ENCODE measurements around the gene LITAF.

LITAF gene

DNA sequence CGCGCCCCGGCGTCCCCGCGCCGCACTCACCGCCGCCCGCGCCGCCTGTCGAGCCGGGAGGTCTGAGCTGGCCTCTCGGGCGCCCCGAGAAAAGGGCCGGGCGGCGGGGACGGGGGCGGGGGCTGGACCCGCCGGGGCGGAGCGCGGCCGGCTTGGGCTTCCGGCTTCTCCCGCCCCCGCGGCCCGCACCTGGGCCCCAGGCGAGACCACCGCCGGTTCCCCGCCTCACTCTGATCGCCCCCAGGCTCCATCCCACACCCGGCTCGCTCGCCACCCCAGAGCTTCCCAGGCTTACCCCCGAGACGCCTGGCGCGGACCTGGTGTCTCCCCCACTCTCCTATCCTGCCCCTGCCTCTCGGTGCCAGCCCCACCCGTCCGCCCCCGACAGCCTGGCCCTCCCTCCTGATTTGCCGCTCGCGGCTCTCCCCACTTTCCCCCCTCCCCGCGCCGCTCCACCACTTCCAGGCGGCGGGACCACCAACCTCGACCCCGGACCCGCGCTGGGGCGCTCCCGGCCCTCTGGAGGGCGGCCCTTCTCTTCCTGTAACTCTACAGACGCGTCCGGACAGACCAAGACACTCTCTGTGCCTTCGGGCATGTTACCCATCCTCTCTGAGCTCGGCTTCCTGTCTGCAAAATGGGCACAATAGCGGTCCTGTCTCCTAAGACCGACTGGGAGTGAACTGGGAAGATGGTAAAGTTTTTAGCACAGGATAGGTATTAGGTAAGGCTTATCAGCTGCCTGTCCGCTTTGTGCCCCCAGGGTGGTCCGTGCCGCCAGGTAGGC, at the start of gene LITAF:
LITAF (minus strand) TSS at position 64 of the 787 bp plus-strand sequence. CDS start 30,189 bp downstream, outside the sequence.
- DNase-seq, result no peak

DNA sequence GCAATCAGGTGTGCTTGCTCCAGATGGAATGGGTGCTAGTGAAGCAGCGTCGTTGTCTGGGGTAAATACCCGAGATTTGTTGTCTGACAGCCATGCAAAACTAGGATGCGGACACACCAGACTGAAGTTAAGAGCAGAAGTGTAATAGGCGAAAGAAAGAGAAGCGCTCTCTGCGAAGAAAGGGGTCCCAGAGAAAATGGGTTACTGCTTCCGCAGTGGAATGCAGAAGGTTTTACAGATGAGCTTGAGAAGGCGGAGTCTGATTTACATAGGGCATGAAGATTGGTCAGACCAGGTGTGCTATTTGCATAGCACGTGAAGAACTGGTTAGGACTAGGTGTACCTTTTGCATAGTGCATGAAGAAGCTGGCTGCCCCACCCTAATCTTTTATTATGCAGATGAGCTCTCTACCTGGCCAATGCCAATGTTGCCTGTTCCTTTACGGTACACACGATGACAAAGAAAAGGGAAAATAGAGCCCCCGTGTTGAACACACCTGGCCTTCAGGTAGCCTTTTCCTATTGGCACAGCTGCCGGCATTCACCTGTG, 49.5 kb upstream of the LITAF start:
- DNase-seq, result peak; percentile 53

DNA sequence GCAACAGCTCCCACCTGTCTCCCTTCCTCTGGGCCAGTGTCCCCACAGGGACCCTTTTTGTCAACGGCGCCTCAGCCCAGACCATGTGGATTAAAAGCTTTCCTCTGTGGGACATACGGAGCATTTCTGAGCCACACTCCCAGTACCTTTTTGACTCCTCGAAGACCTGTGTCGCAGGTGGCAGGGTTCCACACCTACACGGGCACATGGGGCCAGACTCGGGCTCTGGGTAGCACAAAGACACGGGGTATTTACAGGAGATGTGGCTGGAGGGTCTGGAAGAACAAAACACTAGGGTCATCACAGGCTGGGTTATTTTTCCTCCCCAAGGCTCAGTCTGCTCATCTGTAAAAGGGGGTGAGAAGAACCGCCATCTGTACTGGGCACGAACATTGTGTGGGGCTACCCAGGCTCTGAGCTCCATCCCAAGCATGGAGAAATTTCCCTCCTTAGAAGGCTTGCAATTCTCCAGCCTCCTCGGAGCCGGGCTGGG, 49.0 kb upstream of the LITAF start:
- no peak for DNase-seq

DNA sequence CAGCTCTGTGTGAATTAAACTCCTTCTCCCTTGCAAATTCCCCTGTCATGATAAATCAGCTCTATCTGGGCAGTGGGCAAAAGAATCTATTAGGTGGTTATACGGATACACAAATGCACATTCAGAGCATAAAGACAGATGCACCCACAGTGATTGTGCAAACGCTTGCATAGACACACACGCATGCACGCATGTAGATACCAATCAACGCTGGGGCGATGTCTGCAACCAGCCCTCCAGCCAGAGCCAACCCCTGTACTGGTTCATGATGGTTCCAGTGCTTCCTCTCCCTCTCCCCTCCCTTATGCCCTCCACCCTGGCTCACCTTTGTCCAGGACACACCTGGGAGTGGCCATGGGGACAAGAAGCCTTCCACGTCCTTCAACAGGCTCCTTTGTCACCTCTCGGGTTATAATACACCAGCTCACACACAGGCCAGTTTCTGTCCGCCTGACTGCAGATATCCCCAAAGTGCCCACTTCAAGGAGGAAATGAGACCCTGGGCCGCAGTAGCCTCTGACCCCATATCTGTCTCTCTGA, 48.5 kb upstream of the LITAF start:
- DNase-seq, result no peak

DNA sequence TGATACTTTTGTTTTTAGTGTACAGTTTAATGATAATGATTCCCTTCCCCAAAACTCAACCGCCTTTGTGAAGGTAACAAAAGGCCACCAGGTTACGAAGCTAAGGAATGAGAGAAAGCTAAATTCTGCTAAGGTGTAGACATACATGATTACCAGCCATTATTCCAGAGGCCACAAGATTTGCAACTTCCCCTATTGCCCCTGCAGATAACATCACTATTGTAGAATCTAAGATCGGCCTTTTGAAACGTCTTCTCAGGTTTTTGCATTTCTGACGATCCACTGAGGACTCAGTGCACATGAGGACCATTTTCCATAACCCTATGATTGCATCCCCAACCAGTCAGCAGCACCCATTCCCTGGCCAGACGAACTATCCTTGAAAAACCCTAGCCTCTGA, 47.6 kb upstream of the LITAF start:
- no peak for DNase-seq

DNA sequence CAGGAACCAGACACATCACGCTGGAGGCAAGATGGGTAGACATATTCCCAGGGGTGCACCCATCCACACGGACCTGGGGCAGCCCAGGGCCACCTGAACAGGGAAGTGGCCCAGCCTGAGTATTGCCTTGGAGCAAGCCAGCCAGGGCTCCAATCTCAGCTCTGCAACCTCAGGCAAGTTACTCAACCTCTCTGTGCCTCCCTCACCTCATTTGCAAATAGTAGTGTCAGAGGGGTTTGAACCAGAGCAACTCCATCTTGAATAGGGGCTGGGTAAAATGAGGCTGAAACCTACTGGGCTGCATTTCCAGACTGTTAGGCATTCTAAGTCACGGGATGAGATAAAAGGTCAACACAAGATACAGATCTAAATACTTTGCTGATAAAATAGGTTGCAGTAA, 46.4 kb upstream of the LITAF start:
- no peak for DNase-seq

DNA sequence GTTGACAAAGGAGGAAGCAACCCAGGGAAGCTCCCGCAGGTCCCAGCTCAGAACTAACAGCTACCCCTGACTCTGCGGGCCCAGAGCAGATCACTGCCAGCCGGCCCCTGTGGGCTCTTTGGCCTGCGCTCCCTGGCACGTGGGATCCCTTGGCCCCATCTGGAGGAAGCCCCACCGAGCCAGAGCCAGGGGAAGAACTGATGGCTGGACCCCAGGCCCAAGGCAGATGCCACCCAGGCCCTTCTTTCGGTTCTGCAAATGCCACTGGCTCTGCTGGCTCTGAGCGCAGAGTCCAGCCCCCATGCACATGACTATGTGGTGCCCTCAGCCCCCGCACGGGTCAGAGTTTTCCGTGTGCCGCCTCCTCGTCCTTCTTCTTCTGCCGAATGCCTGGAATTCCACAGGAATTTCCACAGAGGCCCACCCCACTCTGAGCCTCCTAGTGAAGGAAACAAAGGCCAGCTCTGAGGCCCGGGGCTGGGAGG, 45.8 kb upstream of the LITAF start:
- DNase-seq, result no peak

DNA sequence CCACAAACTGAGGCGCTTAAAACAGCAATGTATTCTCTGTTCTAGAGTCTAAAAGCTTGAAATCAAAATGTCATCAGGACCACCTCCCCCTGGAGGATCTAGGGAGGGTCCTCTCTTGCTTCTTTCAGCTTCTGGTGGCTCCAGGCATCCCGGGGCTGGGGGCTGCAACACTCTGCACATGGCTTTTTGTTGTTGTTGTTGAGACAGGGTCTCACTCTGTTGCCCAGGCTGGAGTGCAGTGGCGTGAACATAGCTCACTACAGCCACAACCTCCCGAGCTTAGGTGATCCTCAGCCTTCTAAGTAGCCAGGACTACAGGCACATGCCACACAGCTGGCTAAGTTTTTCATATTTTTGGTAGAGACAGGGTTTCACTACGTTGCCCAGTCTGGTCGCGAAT, 44.5 kb upstream of the LITAF start:
- no peak for DNase-seq

DNA sequence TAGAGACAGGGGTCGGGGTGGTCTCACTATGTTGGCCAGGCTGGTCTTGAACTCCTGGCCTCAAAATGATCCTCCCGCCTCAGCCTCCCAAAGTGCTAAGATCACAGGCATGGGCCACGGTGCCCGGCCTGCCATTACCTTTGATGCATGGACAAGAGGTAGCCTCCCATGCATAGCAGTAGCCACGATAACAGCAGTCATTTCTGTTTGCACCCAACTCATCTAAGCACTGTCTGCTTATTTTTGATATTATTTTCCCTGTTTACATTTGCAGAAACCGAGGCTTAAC, 44.0 kb upstream of the LITAF start:
- no peak for DNase-seq

DNA sequence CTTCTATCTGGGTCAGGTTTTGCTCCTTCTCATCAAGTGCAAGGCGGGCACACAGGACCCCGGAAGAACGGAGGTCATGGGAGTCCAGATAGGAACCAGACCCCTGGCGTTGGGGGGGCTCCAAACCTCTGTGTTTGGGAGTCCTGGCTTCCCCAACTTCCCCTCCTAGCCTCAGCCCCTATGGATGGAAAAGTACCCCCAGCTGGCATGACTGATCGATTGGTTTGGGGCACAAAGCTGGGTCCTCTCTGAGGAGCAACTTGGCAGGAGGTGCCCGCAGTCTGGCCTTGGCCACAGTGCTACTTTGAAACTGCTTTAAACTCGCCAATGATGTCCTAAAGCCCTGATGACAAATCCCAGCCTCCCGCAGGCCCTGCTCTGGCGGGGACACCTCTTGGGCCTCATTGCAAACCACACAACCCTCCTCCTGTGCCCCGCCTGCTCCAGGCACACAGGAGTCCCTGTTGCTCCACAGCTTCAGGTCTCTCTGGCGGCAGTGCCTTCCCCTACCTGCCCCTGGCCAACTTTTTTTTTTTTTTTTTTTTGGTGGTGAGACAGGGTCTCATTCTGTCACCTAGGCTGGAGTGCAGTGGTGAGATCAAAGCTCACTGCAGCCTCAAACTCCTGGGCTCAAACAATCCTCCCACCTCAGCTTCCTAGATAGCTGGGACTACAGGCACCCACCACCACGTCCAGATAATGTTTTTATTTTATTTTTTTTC, 43.5 kb upstream of the LITAF start:
- no peak for DNase-seq

DNA sequence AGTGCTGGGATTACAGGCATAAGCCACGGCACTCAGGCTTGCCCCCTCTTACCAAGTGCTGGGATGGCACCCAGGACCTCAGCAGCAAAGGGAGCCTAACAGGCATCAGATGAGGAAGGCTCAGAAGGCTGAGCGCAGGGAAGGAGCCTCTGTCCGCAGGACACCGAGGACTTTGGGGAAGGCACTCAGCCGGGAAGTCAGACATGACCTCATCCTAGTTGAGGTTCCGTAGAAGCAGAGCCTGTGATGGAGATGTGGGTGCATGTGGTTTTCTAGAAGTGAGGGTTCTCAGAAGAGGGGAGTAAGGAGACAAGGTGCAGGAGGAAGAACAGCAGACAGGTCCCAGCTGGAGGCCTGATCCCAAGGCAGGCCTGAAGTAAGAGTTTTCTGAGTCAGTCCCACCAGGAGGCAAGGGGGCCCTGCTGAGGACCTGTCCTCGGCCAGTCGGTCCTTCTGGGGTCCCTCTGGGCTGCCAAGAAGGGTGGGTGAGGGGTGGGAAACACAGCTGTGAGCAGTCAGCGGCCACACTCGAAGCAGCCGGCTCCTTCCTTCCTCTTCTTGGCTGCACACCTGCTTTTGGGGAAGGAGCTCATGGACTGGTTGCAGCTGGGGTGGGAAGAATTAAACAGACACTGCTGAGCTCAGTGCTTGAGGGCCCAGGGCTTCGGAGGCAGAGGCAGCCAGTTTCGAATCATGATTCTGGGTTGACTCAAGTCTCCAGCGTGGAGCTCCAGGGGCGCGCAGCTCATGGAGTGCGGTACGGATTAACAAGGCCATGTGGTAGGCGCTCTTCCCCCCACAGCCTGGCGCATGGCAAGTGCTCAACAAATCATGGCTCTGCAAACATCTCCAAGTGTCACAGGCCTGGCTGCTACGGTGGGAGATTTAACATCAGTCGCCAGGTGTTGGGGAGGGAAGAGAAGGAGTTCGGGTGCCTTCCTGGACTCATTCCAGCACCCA, 42.6 kb upstream of the LITAF start:
- peak; percentile 18 for DNase-seq

DNA sequence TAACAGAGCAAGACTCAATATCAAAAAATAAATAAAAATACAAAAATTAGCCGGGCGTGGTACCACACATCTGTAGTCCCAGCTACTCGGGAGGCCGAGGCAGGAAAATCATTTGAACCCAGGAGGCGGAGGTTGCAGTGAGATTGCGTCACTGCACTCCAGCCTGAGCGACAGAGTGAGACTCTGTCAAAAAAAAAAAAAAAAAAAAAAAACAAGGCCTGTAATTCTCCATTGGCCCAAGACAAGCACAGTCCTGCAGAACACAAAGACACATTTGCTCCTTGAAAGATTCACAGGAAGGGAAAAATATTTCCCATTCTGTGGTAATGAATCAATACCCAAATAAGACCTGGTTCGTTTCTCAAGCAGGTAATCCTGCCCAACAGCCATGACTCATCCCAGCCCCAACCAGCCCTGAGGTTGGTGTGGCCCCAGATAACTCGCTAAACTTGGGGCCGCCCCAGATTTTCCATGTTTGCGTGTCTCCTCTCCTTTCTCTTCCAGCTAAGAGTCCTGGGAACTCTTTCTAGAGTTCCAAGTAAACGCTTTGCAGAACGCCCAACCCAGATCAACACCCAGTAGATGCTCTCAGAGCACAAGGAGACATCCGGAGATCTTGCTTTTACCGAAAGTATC, 41.2 kb upstream of the LITAF start:
- DNase-seq, result no peak

DNA sequence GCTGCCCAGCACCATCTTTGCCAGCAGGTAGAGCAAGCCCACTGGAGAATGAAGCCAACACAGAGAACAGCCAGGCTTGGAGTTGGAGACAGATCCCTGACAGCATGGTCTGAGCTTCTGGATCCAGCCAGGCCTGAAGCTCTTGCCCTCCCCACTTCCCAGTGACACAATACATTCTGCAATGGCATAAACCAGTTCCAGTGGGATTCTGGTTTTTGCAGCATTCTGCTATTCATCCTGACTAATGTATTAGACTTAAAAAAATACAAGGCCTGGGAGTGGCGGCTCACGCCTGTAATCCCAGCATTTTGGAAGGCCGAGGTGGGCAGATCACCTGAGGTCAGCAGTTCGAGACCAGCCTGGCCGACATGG, 40.6 kb upstream of the LITAF start:
- DNase-seq, result no peak

DNA sequence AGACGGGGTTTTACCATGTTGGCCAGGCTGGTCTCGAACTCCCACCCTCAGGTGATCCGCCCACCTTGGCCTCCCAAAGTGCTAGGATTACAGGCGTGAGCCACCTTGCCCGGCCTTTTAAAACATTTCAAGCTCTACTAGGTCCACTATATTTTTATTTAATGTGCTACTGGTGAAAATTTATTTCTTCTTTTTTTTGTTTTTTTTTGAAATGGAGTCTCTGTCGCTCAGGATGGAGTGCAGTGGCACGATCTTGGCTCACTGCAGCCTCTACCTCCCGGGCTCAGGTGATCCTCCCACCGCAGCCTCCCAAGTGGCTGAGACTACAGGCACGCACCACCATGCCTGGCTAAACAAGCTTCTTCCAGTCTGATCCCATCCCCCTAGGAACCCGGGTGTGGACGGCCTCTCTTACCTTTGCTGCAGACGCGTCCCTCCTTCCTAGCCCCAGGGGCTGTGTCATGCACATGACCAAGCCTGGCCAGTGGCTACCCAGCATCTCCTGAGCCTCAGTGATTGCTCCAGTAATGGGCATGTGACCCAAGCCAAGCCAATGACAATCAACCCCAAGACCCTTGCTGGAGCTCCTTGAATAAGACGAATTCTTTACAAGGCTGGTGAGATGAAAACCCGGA, 40.1 kb upstream of the LITAF start:
- DNase-seq, result no peak

DNA sequence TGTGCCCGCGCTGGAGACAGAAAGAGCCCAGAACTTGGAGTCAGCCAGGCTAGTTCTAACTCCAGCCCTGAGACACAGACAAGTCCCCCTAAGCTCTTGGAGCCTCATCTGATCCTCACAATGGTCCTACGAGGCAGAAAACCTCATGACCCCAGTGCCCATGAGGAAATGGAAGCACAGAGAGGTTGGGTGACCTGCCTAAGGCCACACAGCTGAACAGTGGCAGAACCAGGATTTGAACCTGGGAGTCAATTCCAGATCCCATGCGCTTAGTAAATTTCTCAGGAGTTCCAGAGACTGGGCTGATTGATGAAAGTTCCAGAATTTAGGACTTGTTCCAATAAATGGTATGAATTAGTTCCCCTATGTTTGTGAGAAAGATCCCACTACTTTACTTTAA, 39.0 kb upstream of the LITAF start:
- no peak for DNase-seq

DNA sequence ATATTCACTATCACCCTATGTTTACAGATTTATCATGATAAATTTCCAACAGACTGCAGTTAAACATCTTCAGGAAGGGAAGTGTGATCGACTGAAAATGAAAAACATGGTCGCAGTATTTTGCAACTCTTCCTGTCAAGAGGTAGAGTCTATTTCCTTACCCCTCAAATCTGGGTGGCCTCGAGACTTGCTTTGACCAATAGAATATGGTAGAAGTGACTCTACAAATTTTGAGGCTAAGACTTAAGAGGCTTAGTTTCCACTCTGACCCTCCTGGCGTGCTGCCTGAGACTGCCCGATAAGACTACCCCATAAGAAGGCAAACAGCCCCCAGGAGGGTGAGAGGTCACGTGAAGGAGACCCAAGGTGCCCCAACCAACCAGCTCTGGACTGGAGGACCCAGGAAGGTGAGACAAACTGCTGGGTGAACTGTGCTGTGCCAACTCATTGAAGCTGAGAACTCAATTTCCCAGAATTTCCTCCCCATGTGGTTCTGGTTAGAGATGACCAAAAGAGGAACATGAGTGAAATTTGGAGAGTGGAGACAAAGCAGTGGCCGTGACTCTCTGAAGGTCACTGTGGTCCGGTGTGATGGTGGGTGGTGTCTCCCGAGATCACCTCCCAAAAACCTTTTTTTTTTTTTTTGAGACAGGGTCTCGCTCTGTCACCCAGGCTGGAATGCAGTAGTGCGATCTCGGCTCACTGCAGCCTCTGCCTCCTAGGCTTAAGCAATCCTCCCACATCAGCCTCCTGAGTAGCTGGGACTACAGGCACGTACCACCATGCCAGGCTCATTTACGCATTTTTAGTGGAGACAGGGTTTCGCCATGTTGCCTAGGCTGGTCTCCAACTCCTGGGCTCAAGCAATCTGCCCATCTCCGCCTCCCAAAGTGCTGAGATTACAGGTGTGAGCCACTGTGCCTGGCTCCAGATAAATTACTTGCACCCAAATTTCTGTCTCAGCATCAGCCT, 38.2 kb upstream of the LITAF start:
- DNase-seq, result no peak

DNA sequence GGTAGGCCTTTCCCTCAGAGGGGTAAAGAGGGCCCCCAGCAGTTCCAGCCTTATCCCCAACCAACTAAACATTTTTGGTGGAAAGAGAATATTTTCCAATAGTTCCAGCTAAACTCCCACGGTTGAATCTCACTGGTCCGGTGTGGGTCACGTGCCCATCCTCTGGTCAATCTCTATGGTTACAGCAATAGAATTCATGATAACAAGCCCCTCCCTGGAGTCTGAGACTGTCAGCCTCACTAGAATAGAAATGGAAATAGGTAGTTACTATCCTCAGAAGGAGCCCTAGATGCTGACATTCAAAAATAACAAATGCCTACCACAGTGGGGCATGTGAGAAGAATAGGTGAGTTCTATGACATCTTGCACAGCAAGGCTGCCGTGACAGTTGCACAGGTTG, 37.5 kb upstream of the LITAF start:
- no peak for DNase-seq

DNA sequence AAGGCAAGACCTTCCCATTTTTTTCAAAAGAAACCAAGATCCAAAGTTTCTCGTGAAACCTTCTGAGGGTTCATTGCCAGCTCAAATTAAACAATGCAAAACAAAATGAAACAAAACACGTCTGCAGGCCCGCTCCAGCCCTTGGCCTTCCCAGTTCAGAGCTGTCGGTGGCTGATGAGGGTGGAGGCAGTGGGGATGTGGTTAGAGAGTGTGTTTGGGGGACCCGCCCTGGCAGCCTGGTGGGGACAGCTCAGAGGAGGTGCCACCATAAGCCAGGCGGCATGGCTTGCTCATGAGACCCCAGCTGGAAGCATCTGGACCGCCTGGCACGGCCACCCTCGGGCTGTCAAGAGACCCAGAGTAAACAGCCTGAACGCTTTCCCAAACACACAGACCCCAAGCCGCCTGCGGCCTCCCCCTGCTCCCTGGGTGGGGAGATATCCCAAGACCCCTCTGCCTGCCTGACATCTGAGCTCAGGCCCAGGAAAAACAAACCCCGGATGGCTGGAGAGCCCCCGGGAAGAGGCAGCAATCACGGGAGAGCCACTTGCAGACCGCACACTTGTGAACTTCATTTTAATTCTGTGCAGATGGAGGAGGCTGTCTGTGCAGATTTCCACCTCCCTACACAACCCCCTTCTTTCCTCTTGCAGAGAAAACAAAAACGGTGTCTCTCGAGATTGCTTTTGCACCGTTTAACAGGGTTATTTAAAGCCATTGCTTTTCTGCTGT, 35.4 kb upstream of the LITAF start:
- no peak for DNase-seq

DNA sequence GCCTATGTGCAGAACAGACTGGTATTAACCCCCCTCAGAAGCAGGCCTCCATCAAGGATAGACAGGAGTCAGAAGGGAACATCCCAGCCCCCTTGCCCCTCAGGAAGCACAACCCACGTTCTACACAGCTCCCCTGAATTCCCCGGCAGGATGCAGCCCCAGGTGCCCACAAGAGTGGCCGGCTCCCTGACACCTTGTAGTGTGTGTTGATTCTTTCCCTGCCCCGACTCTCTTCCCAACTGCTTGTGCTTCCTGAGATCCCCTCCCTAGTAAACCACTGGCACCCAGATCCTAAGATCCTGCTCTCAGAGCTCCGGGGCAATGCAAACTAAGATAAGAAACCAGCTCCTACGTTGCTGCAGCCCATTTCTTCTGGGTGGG, 34.8 kb upstream of the LITAF start:
- DNase-seq, result no peak

All from NCI-H82 (cell line).